Trophoblast cell (in vitro differentiated cells and primary cell): Measurements from ENCODE around the gene CDCA7L.

Experiments
- DNase-seq, 2 donors: peaks; one replicate each; pipeline ENCODE4 v3.0.0-alpha.2; 2016
- H2AFZ ChIP-seq: 2 replicates; pipeline ENCODE4 v1.6.1; 2013; ENCODE audit warnings: low read length, moderate library complexity, mild to moderate bottlenecking; ENCODE audit not compliant: insufficient read depth, poor library complexity
- H2AK5ac ChIP-seq: 2 replicates; pipeline ENCODE4 v1.6.1; 2013; ENCODE audit warnings: mild to moderate bottlenecking, low read length
- H2BK120ac ChIP-seq: 2 replicates; pipeline ENCODE4 v1.6.1; 2013; ENCODE audit warnings: low read length, mild to moderate bottlenecking, moderate library complexity; ENCODE audit not compliant: insufficient read depth, poor library complexity
- H2BK12ac ChIP-seq: 2 replicates; pipeline ENCODE4 v1.6.1; 2013; ENCODE audit warnings: mild to moderate bottlenecking, low read length, moderate library complexity
- H2BK5ac ChIP-seq: 2 replicates; pipeline ENCODE4 v1.6.1; 2013; ENCODE audit warnings: low read length, low read depth, moderate library complexity, mild to moderate bottlenecking; ENCODE audit not compliant: poor library complexity
- H3K14ac ChIP-seq: 2 replicates; pipeline ENCODE4 v1.6.1; 2013; ENCODE audit warnings: mild to moderate bottlenecking, low read length
- H3K18ac ChIP-seq: 2 replicates; pipeline ENCODE4 v1.6.1; 2013; ENCODE audit warnings: mild to moderate bottlenecking, low read length
- H3K23ac ChIP-seq: 2 replicates; pipeline ENCODE4 v1.6.1; 2013; ENCODE audit warnings: low read length
- H3K27ac ChIP-seq: 2 replicates; pipeline ENCODE4 v1.5.1; 2013; ENCODE audit warnings: low read depth, mild to moderate bottlenecking, inconsistent platforms, low read length, moderate library complexity
- H3K27me3 ChIP-seq: 2 replicates; pipeline ENCODE4 v1.6.1; 2013; ENCODE audit warnings: inconsistent platforms, mild to moderate bottlenecking, low read length, moderate library complexity; ENCODE audit not compliant: insufficient read depth
- H3K36me3 ChIP-seq, 2 experiments: 1 replicate in 1 of 2; 2 replicates in 1 of 2; pipeline ENCODE4 v1.6.1; 2013; ENCODE audit warnings: low read length in 2 of 2, mild to moderate bottlenecking in 2 of 2, moderate library complexity in 1 of 2; ENCODE audit not compliant: insufficient read depth in 2 of 2, control insufficient read depth in 1 of 2
- H3K4ac ChIP-seq: 2 replicates; pipeline ENCODE4 v1.6.1; 2013; ENCODE audit warnings: low read depth, mild to moderate bottlenecking, low read length, moderate library complexity
- H3K4me1 ChIP-seq, 2 experiments: 1 replicate in 1 of 2; 2 replicates in 1 of 2; pipeline ENCODE4 v1.6.1; 2013; ENCODE audit warnings: low read length in 2 of 2, mild to moderate bottlenecking in 2 of 2, moderate library complexity in 1 of 2; ENCODE audit not compliant: insufficient read depth in 2 of 2, control insufficient read depth in 1 of 2
- H3K4me2 ChIP-seq: 2 replicates; pipeline ENCODE4 v1.6.1; 2013; ENCODE audit warnings: inconsistent platforms, mild to moderate bottlenecking, low read length, moderate library complexity
- H3K4me3 ChIP-seq: 2 replicates; pipeline ENCODE4 v1.5.1; 2013; ENCODE audit warnings: mild to moderate bottlenecking, low read depth, low read length, inconsistent platforms
- H3K79me1 ChIP-seq: one replicate; pipeline ENCODE4 v1.6.1; 2013; ENCODE audit warnings: low read length
- H3K79me2 ChIP-seq: 2 replicates; pipeline ENCODE4 v1.6.1; 2013; ENCODE audit warnings: low read length, mild to moderate bottlenecking; ENCODE audit not compliant: control insufficient read depth, insufficient read depth, poor library complexity
- H3K9ac ChIP-seq: 2 replicates; pipeline ENCODE4 v1.6.1; 2013; ENCODE audit warnings: mild to moderate bottlenecking, low read length
- H3K9me3 ChIP-seq: 2 replicates; pipeline ENCODE4 v1.6.1; 2013; ENCODE audit warnings: low read depth, mild to moderate bottlenecking, control low read depth, inconsistent platforms, low read length; ENCODE audit not compliant: insufficient read depth
- H4K12ac ChIP-seq: 2 replicates; pipeline ENCODE4 v1.6.1; 2013; ENCODE audit warnings: low read depth, mild to moderate bottlenecking, low read length, moderate library complexity
- H4K8ac ChIP-seq: 2 replicates; pipeline ENCODE4 v1.6.1; 2013; ENCODE audit warnings: low read depth, mild to moderate bottlenecking, low read length, moderate library complexity
- H4K91ac ChIP-seq: one replicate; pipeline ENCODE4 v1.6.1; 2013; ENCODE audit warnings: low read depth, mild to moderate bottlenecking, low read length, moderate library complexity
- WGBS: extraction: QIAGEN DNeasy Blood & Tissue Kit; methylation state at CpG from one replicate; pipeline ENCODE4 v1.1.7; 2013; ENCODE audit warnings: missing lambda C conversion rate; ENCODE audit not compliant: insufficient read length, insufficient coverage; ENCODE audit errors: extremely low coverage; 5-methylcytosine and 5-hydroxymethylcytosine counted together

CDCA7L gene

GRCh38 chr7:21981524-21981923 is 35.8 kb upstream of the CDCA7L start:
- Histone ChIP-seq H3K36me3 (no peaks in the 10 kb centered on the region), H4K8ac (no peak overlapping the region), H2BK5ac (no peak overlapping the region), H2AK5ac (no peak overlapping the region), H3K9ac (no peak overlapping the region), H3K4me2 (no peak overlapping the region), H2AFZ (no peak overlapping the region), H3K27me3 (no peaks in the 10 kb centered on the region), H3K79me2 (no peaks in the 10 kb centered on the region), H3K79me1 (no peaks in the 10 kb centered on the region), H4K91ac (no peak overlapping the region), H3K27ac (no peak overlapping the region), H3K4me3 (no peak overlapping the region), H3K4me1 (no peaks in the 10 kb centered on the region), H3K9me3 (no peaks in the 10 kb centered on the region), H3K14ac (no peak overlapping the region), H3K18ac (no peak overlapping the region), H2BK120ac (no peak overlapping the region), H3K23ac (no peak overlapping the region), H4K12ac (no peak overlapping the region), H3K4ac (no peak overlapping the region), H2BK12ac (no peak overlapping the region)
- DNase-seq: no peak
- no CpG with 5 or more reads among the region's 2 CpGs for WGBS

- Histone ChIP-seq H3K9ac (no peak overlapping the region), H3K36me3 (no peaks in the 10 kb centered on the region), H2BK120ac (no peak overlapping the region), H3K4me2 (no peak overlapping the region), H4K8ac (no peak overlapping the region), H3K18ac (no peak overlapping the region), H3K4me1 (no peaks in the 10 kb centered on the region), H3K4me3 (no peak overlapping the region), H3K9me3 (no peaks in the 10 kb centered on the region), H3K79me2 (no peaks in the 10 kb centered on the region), H3K79me1 (no peaks in the 10 kb centered on the region), H4K91ac (no peak overlapping the region), H3K14ac (no peak overlapping the region), H2AK5ac (no peak overlapping the region), H3K27me3 (no peaks in the 10 kb centered on the region), H4K12ac (no peak overlapping the region), H3K23ac (no peak overlapping the region), H2BK12ac (no peak overlapping the region), H2BK5ac (no peak overlapping the region), H3K27ac (no peak overlapping the region), H3K4ac (no peak overlapping the region), H2AFZ (no peak overlapping the region)
- WGBS: no CpG with 5 or more reads among the region's 5 CpGs
- DNase-seq: no peak
Observed at GRCh38 chr7:21980926-21981500, 35.3 kb upstream of the CDCA7L start.

GRCh38 chr7:21972397-21972784 is 26.7 kb upstream of the CDCA7L start:
- Histone ChIP-seq H3K4me2 (no peak overlapping the region), H4K91ac (no peak overlapping the region), H2AFZ (no peak overlapping the region), H3K4me1 (no peaks in the 10 kb centered on the region), H2BK120ac (no peak overlapping the region), H3K9me3 (no peaks in the 10 kb centered on the region), H3K36me3 (no peaks in the 10 kb centered on the region), H3K18ac (no peak overlapping the region), H2BK5ac (no peak overlapping the region), H3K79me1 (no peaks in the 10 kb centered on the region), H2AK5ac (no peak overlapping the region), H4K12ac (no peak overlapping the region), H3K14ac (no peak overlapping the region), H3K4me3 (no peak overlapping the region), H3K4ac (no peak overlapping the region), H3K23ac (no peak overlapping the region), H4K8ac (no peak overlapping the region), H2BK12ac (no peak overlapping the region), H3K27me3 (no peaks in the 10 kb centered on the region), H3K79me2 (no peaks in the 10 kb centered on the region), H3K27ac (no peak overlapping the region), H3K9ac (no peak overlapping the region)
- WGBS: no CpG with 5 or more reads among the region's 5 CpGs
- DNase-seq: no peak

GRCh38 chr7:21971780-21972396 is 26.2 kb upstream of the CDCA7L start:
- Histone ChIP-seq H3K4me1 (no peaks in the 10 kb centered on the region), H2BK120ac (no peak overlapping the region), H2BK12ac (no peak overlapping the region), H3K79me2 (no peaks in the 10 kb centered on the region), H3K27ac (no peak overlapping the region), H3K9ac (no peak overlapping the region), H3K14ac (no peak overlapping the region), H3K23ac (no peak overlapping the region), H3K18ac (no peak overlapping the region), H3K4me2 (no peak overlapping the region), H3K4me3 (no peak overlapping the region), H3K4ac (no peak overlapping the region), H3K36me3 (no peaks in the 10 kb centered on the region), H3K79me1 (no peaks in the 10 kb centered on the region), H3K9me3 (no peaks in the 10 kb centered on the region), H4K91ac (no peak overlapping the region), H3K27me3 (no peaks in the 10 kb centered on the region), H2BK5ac (no peak overlapping the region), H4K8ac (no peak overlapping the region), H4K12ac (no peak overlapping the region), H2AK5ac (no peak overlapping the region), H2AFZ (no peak overlapping the region)
- WGBS: no CpG with 5 or more reads among the region's 6 CpGs
- no peak for DNase-seq
